NB4 (cell line): Measurements from ENCODE around the gene B4GALT2.

Experiments used
- CTCF ChIP-seq: IDR thresholded peaks from one replicate; pipeline ENCODE4 v1.5.1; 2012; ENCODE audit warnings: low read depth, low read length
- MAX ChIP-seq: IDR thresholded peaks from 2 replicates; pipeline ENCODE4 v1.6.1; 2011; ENCODE audit warnings: low read depth, low read length
- MYC ChIP-seq: IDR thresholded peaks from 2 replicates; pipeline ENCODE4 v1.6.1; 2011; ENCODE audit warnings: low read depth, low read length
- POLR2A ChIP-seq: IDR thresholded peaks from 2 replicates; pipeline ENCODE4 v1.6.1; 2011; ENCODE audit warnings: mild to moderate bottlenecking; ENCODE audit not compliant: insufficient read length; ENCODE audit errors: extremely low read depth

- TF ChIP-seq POLR2A = no peak
- no peak for TF ChIP-seq CTCF
- TF ChIP-seq MAX = no peak
- TF ChIP-seq MYC = no peak
Measured at GRCh38 chr1:44010935-44011471, 32.0 kb downstream of the B4GALT2 start.
